ENCODE data around the gene TEDC1. TPM values are rescaled to one million over a fixed set of nuclear protein-coding genes. Genes with fewer than 3 reads are reported as not detected.

TEDC1 gene
- total RNA-seq, 2 donors from 2014 or later = 9.1 to 23.8 TPM

DNA sequence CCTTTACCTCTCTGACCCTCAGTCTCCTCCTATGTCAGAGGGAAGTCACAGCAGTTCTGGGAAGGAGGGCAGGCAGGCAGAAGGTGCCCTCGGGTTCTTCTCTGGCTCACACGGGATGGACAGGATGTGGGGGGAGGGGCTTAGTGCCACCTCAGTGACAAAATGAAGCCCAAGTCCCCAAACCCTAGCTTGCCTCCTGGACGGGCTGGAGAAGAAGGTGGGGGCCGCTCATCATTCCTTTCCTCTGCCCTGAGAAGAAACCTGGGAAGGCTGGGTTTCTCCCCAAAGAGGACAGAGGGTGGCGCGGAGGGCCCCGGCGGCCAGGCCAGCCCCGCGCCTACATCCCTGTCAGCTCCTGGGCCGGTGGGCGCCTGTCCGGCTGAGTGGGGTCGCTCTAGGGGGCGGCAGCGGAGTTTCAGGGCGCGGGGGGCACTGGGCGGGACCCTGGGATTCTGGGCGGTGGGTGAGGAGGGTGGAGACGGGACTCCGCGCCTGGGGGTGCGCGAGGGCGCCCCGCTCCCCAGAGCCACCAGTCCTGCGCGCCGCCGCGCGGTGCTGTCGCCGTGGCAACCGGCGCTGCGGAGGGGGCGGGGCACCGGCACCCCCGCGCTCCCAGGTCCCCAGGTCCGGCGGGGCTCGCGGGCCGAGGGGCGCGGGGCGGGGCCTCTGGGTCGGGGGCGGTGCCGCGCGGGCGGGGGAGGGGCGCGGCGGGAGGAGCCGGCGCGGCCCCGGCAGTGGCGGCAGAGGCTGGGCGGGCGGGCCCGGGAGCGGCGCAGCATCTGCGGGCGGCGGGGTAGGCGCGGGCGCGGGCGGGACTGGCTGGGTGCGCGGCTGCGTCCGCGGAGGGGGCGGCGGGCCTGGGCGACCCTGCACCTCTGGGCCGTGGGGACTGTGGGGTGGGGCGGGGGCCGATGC lies 35.1 kb downstream of the TEDC1 start, which contains the start of gene TMEM121:
TMEM121 (plus strand) TSS at position 723 of the 915 bp plus-strand sequence. CDS start 2,252 bp downstream, outside the sequence.
- H3K4me1 ChIP-seq (ENCODE audit: control insufficient read depth, insufficient read depth, low read length) = no peaks in the 10 kb centered on the region
- no peak within 1 kb of the TSS for H3K4me3 ChIP-seq (ENCODE audit: low read length)
- H3K9me3 Mint-ChIP-seq = no peaks in the 10 kb centered on the region
- no peak within 1 kb of the TSS for H3K9ac ChIP-seq (ENCODE audit: extremely low read depth, low read length, poor library complexity, severe bottlenecking)
- H3K27ac ChIP-seq (ENCODE audit: low read depth, low read length) = no peak within 1 kb of the TSS
- H3K27me3 ChIP-seq (ENCODE audit: control insufficient read depth, insufficient read depth, low read length, poor library complexity, severe bottlenecking) = peaks cover 50% of the 10 kb centered on the region
- no peaks in the 10 kb centered on the region for H3K36me3 Mint-ChIP-seq (ENCODE audit: low read depth)
- H3K36me3 ChIP-seq (ENCODE audit: control insufficient read depth, insufficient read depth, low read length) = no peaks in the 10 kb centered on the region
- no peaks in the 10 kb centered on the region for H3K4me1 Mint-ChIP-seq
- no peaks in the 10 kb centered on the region for H3K9me3 ChIP-seq (ENCODE audit: control insufficient read depth, low read length)
- TF ChIP-seq, protein P1, sequence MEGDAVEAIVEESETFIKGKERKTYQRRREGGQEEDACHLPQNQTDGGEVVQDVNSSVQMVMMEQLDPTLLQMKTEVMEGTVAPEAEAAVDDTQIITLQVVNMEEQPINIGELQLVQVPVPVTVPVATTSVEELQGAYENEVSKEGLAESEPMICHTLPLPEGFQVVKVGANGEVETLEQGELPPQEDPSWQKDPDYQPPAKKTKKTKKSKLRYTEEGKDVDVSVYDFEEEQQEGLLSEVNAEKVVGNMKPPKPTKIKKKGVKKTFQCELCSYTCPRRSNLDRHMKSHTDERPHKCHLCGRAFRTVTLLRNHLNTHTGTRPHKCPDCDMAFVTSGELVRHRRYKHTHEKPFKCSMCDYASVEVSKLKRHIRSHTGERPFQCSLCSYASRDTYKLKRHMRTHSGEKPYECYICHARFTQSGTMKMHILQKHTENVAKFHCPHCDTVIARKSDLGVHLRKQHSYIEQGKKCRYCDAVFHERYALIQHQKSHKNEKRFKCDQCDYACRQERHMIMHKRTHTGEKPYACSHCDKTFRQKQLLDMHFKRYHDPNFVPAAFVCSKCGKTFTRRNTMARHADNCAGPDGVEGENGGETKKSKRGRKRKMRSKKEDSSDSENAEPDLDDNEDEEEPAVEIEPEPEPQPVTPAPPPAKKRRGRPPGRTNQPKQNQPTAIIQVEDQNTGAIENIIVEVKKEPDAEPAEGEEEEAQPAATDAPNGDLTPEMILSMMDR (conservative IDR thresholded peaks at IDR 0.05) = no peak
- peaks cover 57% of the 10 kb centered on the region for H3K27me3 Mint-ChIP-seq (ENCODE audit: insufficient read depth)
- DNase-seq = peak; percentile 76
- WGBS, 2 experiments (ENCODE audit: insufficient coverage in 1 of 2, insufficient read length in 1 of 2) = 6 to 16% methylated on average over 27 to 83 of the region's 88 CpGs
- peak within 1 kb of the TSS; percentile 42 for H3K4me3 Mint-ChIP-seq
- no peak within 1 kb of the TSS for H3K27ac Mint-ChIP-seq

DNA sequence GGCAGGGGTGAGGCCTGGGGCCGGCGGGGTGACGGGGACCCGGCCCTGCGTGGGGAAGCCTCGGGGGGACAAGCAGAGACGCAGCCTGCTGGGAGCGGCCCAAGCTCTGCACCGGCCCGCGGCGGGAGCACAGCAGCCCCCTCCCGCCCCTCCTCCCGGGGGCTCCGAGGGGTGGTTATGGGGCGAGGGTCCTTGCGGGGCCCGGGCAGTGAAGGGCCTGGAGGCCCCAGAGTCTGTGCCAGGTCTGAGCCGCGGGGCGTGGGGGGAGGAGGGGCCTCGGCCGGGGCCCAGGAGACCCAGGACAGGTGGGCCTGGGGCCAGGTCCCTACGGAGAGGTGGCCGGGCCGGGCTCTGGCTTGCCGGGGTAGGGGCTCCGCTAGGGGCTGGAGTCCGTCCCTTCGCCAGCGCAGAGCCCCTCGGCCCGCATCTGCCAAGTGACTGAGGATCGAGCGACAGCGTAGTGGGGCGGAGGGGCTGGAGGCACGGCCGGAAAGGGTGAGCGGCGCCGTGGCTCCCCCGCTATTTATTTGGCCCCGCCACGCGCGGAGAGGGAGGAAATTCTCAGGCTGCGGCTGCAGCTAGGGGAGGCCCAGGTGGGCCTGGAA lies 35.8 kb downstream of the TEDC1 start:
- H3K9ac ChIP-seq (ENCODE audit: extremely low read depth, low read length, poor library complexity, severe bottlenecking) = no peak overlapping the region
- no peaks in the 10 kb centered on the region for H3K36me3 Mint-ChIP-seq (ENCODE audit: low read depth)
- peak overlapping the region; percentile 33 for H3K4me3 Mint-ChIP-seq

DNA sequence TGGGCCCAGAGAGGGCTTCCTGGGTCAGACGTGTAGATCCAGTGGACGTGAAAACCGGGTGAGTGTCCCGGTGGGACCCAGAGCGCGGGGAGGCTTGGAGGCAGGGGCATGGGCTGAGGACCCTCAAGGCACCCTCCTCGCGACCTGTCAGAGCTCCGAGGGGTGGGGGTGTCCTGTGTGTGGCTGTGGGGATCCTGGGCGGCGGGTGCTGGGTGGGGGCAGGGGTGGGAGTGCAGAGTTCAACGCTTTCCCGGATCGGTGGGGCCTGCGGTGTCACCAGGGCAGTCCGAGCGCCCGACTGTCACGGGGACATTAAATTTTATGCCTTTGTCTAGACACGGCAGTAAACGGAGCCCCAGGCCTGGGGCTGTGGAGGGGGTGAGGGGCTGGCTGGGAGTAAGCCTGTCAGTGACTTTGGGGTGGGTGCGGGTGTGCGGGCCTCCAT lies 36.4 kb downstream of the TEDC1 start:
- Histone ChIP-seq H3K4me3 (ENCODE audit: low read length) (no peak overlapping the region), H3K9ac (ENCODE audit: extremely low read depth, low read length, poor library complexity, severe bottlenecking) (no peak overlapping the region), H3K27me3 (ENCODE audit: control insufficient read depth, insufficient read depth, low read length, poor library complexity, severe bottlenecking) (peaks cover 50% of the 10 kb centered on the region), H3K36me3 (ENCODE audit: control insufficient read depth, insufficient read depth, low read length) (no peaks in the 10 kb centered on the region), H3K27ac (ENCODE audit: low read depth, low read length) (no peak overlapping the region), H3K4me1 (ENCODE audit: control insufficient read depth, insufficient read depth, low read length) (no peaks in the 10 kb centered on the region), H3K9me3 (ENCODE audit: control insufficient read depth, low read length) (no peaks in the 10 kb centered on the region)
- Mint-ChIP-seq H3K9me3 (peaks cover 4% of the 10 kb centered on the region), H3K36me3 (ENCODE audit: low read depth) (no peaks in the 10 kb centered on the region), H3K27ac (no peak overlapping the region), H3K27me3 (ENCODE audit: insufficient read depth) (peaks cover 52% of the 10 kb centered on the region), H3K4me3 (peak overlapping the region; percentile 33), H3K4me1 (no peaks in the 10 kb centered on the region)
- no peak for DNase-seq
- 79 to 94% methylated on average over 14 to 23 of the region's 23 CpGs for WGBS, 2 experiments (ENCODE audit: insufficient coverage in 1 of 2, insufficient read length in 1 of 2)
- TF ChIP-seq, protein P1 (conservative IDR thresholded peaks at IDR 0.05) = no peak

More for the DNA sequence above, 35.8 kb downstream of the TEDC1 start:
- Histone ChIP-seq H3K9me3 (ENCODE audit: control insufficient read depth, low read length) (no peaks in the 10 kb centered on the region), H3K27me3 (ENCODE audit: control insufficient read depth, insufficient read depth, low read length, poor library complexity, severe bottlenecking) (peaks cover 50% of the 10 kb centered on the region), H3K4me3 (ENCODE audit: low read length) (no peak overlapping the region), H3K4me1 (ENCODE audit: control insufficient read depth, insufficient read depth, low read length) (no peaks in the 10 kb centered on the region), H3K36me3 (ENCODE audit: control insufficient read depth, insufficient read depth, low read length) (no peaks in the 10 kb centered on the region), H3K27ac (ENCODE audit: low read depth, low read length) (no peak overlapping the region)
- no peak for DNase-seq
- WGBS, 2 experiments (ENCODE audit: insufficient coverage in 1 of 2, insufficient read length in 1 of 2) = 17 to 34% methylated on average over 7 to 48 of the region's 48 CpGs
- Mint-ChIP-seq H3K27me3 (ENCODE audit: insufficient read depth) (peaks cover 54% of the 10 kb centered on the region), H3K4me1 (no peaks in the 10 kb centered on the region), H3K27ac (no peak overlapping the region), H3K9me3 (no peaks in the 10 kb centered on the region)
- TF ChIP-seq, protein P1 (conservative IDR thresholded peaks at IDR 0.05) = no peak
